ENCODE measurements around the gene ZFAND4.
A peak's percentile ranks its signal among the peaks of the same experiment; 100 is the strongest.
"Not testable (repeated sequence)": the region's sequence is repeated elsewhere in the genome, so short reads cannot be mapped to it uniquely, and the experiment has no call there.

Gene ZFAND4

GRCh38 chr10:45608052-45608451 lies 64.5 kb downstream of the ZFAND4 start:
- ATAC-seq (replicated peaks) (no peak), DNase-seq (no peak)
- Mint-ChIP-seq H3K27ac (no peak overlapping the region), H3K27me3 (peaks cover 0 to 4% of the 10 kb centered on the region in 2 donors), H3K4me1 (no peaks in the 10 kb centered on the region), H3K36me3 (peaks cover 27 to 35% of the 10 kb centered on the region in 2 donors), H3K4me3 (no peak overlapping the region), H3K9me3 (peaks cover 3 to 9% of the 10 kb centered on the region in 2 donors)

- Mint-ChIP-seq H3K4me3 (no peak overlapping the region), H3K9me3 (peaks cover 3 to 9% of the 10 kb centered on the region in 2 donors)
- ATAC-seq (replicated peaks), result no peak
These were observed 65.3 kb downstream of the ZFAND4 start for GRCh38 chr10:45607276-45607675.

GRCh38 chr10:45602836-45603235 lies 69.7 kb downstream of the ZFAND4 start:
- no peak for ATAC-seq (replicated peaks)
- H3K4me3 Mint-ChIP-seq, result no peak overlapping the region
- H3K27me3 Mint-ChIP-seq, result peaks cover 35% of the 10 kb centered on the region in 2 donors
- H3K4me1 Mint-ChIP-seq, result peaks cover 4 to 5% of the 10 kb centered on the region in 2 donors
- peaks cover 0 to 8% of the 10 kb centered on the region in 2 donors for H3K9me3 Mint-ChIP-seq
- no peak for DNase-seq
- no peak overlapping the region for H3K27ac Mint-ChIP-seq
- peaks cover 3 to 4% of the 10 kb centered on the region in 2 donors for H3K36me3 Mint-ChIP-seq

More at GRCh38 chr10:45607276-45607675, 65.3 kb downstream of the ZFAND4 start:
- Mint-ChIP-seq H3K36me3 (peaks cover 20 to 29% of the 10 kb centered on the region in 2 donors), H3K27me3 (peaks cover 3 to 10% of the 10 kb centered on the region in 2 donors), H3K27ac (no peak overlapping the region), H3K4me1 (no peaks in the 10 kb centered on the region)
- no peak for DNase-seq

- H3K4me3 Mint-ChIP-seq, result no peak overlapping the region
- peaks cover 4 to 5% of the 10 kb centered on the region in 2 donors for H3K4me1 Mint-ChIP-seq
- H3K36me3 Mint-ChIP-seq, result peaks cover 3 to 4% of the 10 kb centered on the region in 2 donors
- ATAC-seq (replicated peaks) (no peak), DNase-seq (no peak)
- no peak overlapping the region for H3K27ac Mint-ChIP-seq
- H3K27me3 Mint-ChIP-seq, result peaks cover 35% of the 10 kb centered on the region in 2 donors
- peaks cover 0 to 8% of the 10 kb centered on the region in 2 donors for H3K9me3 Mint-ChIP-seq
These were observed 70.4 kb downstream of the ZFAND4 start for GRCh38 chr10:45602082-45602730.

- H3K9me3 Mint-ChIP-seq, DNase-seq: not testable (repeated sequence)
These were observed 71.2 kb downstream of the ZFAND4 start for GRCh38 chr10:45601254-45601930.

GRCh38 chr10:45600337-45601253 lies 72.0 kb downstream of the ZFAND4 start:
- peak in 1 of 2 donors; percentile 43 for ATAC-seq (replicated peaks)
- H3K27me3 Mint-ChIP-seq, result peaks cover 35% of the 10 kb centered on the region in 2 donors
- H3K36me3 Mint-ChIP-seq, H3K9me3 Mint-ChIP-seq, DNase-seq, H3K4me1 Mint-ChIP-seq: not testable (repeated sequence)
- H3K4me3 Mint-ChIP-seq, result peak overlapping the region; percentile 81 to 82
- peak overlapping the region; percentile 72 for H3K27ac Mint-ChIP-seq

More at GRCh38 chr10:45601254-45601930, 71.2 kb downstream of the ZFAND4 start:
- not testable (repeated sequence) for H3K4me1 Mint-ChIP-seq; H3K36me3 Mint-ChIP-seq; ATAC-seq (replicated peaks)
- peak overlapping the region; percentile 72 for H3K27ac Mint-ChIP-seq
- peak overlapping the region; percentile 81 to 82 for H3K4me3 Mint-ChIP-seq
- peaks cover 35% of the 10 kb centered on the region in 2 donors for H3K27me3 Mint-ChIP-seq

- Mint-ChIP-seq H3K27ac (no peak overlapping the region), H3K4me3 (no peak overlapping the region), H3K27me3 (peaks cover 35% of the 10 kb centered on the region in 2 donors), H3K9me3 (peaks cover 0 to 6% of the 10 kb centered on the region in 2 donors), H3K36me3 (no peaks in the 10 kb centered on the region), H3K4me1 (peaks cover 7 to 10% of the 10 kb centered on the region in 2 donors)
- no peak for ATAC-seq (replicated peaks)
- DNase-seq, result no peak
These were observed 72.9 kb downstream of the ZFAND4 start for GRCh38 chr10:45599646-45600045.

GRCh38 chr10:45599021-45599603 lies 73.5 kb downstream of the ZFAND4 start:
- H3K4me1 Mint-ChIP-seq, result peaks cover 7 to 10% of the 10 kb centered on the region in 2 donors
- ATAC-seq (replicated peaks) (no peak), DNase-seq (no peak)
- H3K27ac Mint-ChIP-seq, result no peak overlapping the region
- no peak overlapping the region for H3K4me3 Mint-ChIP-seq
- no peaks in the 10 kb centered on the region for H3K36me3 Mint-ChIP-seq
- H3K27me3 Mint-ChIP-seq, result peaks cover 34 to 35% of the 10 kb centered on the region in 2 donors
- peaks cover 0 to 6% of the 10 kb centered on the region in 2 donors for H3K9me3 Mint-ChIP-seq

GRCh38 chr10:45596526-45596925 lies 76.0 kb downstream of the ZFAND4 start:
- H3K36me3 Mint-ChIP-seq, result peaks cover 0 to 4% of the 10 kb centered on the region in 2 donors
- ATAC-seq (replicated peaks), result no peak
- H3K27me3 Mint-ChIP-seq, result peaks cover 19 to 25% of the 10 kb centered on the region in 2 donors
- no peak overlapping the region for H3K4me3 Mint-ChIP-seq
- no peak for DNase-seq
- no peak overlapping the region for H3K27ac Mint-ChIP-seq
- peaks cover 0 to 6% of the 10 kb centered on the region in 2 donors for H3K9me3 Mint-ChIP-seq
- peaks cover 22 to 34% of the 10 kb centered on the region in 2 donors for H3K4me1 Mint-ChIP-seq

- H3K27me3 Mint-ChIP-seq, result peaks cover 4 to 6% of the 10 kb centered on the region in 2 donors
- ATAC-seq (replicated peaks), result peak; percentile 89 to 93
- H3K4me3 Mint-ChIP-seq, result peak overlapping the region; percentile 90
- peak overlapping the region; percentile 94 for H3K27ac Mint-ChIP-seq
- peaks cover 22 to 37% of the 10 kb centered on the region in 2 donors for H3K4me1 Mint-ChIP-seq
- peak; percentile 90 for DNase-seq
- peaks cover 8 to 18% of the 10 kb centered on the region in 2 donors for H3K36me3 Mint-ChIP-seq
- peaks cover 4 to 5% of the 10 kb centered on the region in 2 donors for H3K9me3 Mint-ChIP-seq
These were observed 78.1 kb downstream of the ZFAND4 start for GRCh38 chr10:45594276-45595157.

- peaks cover 0 to under 1% of the 10 kb centered on the region in 2 donors for H3K27me3 Mint-ChIP-seq
- ATAC-seq (replicated peaks) (no peak), DNase-seq (no peak)
- peaks cover 22 to 37% of the 10 kb centered on the region in 2 donors for H3K4me1 Mint-ChIP-seq
- H3K27ac Mint-ChIP-seq, result peak overlapping the region; percentile 94
- peak overlapping the region; percentile 90 for H3K4me3 Mint-ChIP-seq
- peaks cover 1 to 4% of the 10 kb centered on the region in 2 donors for H3K9me3 Mint-ChIP-seq
- peaks cover 8 to 22% of the 10 kb centered on the region in 2 donors for H3K36me3 Mint-ChIP-seq
These were observed 78.7 kb downstream of the ZFAND4 start for GRCh38 chr10:45593938-45594275.

GRCh38 chr10:45592926-45593325 lies 79.6 kb downstream of the ZFAND4 start:
- H3K36me3 Mint-ChIP-seq, result peaks cover 8 to 22% of the 10 kb centered on the region in 2 donors
- ATAC-seq (replicated peaks) (no peak), DNase-seq (no peak)
- peaks cover 22 to 37% of the 10 kb centered on the region in 2 donors for H3K4me1 Mint-ChIP-seq
- peak overlapping the region; percentile 90 for H3K4me3 Mint-ChIP-seq
- peaks cover 1 to 4% of the 10 kb centered on the region in 2 donors for H3K9me3 Mint-ChIP-seq
- H3K27me3 Mint-ChIP-seq, result no peaks in the 10 kb centered on the region
- peak overlapping the region; percentile 1 for H3K27ac Mint-ChIP-seq

- no peaks in the 10 kb centered on the region for H3K27me3 Mint-ChIP-seq
- H3K36me3 Mint-ChIP-seq, result peaks cover 9 to 25% of the 10 kb centered on the region in 2 donors
- H3K27ac Mint-ChIP-seq, result peak overlapping the region; percentile 37
- DNase-seq, result no peak
- peaks cover 1 to 4% of the 10 kb centered on the region in 2 donors for H3K9me3 Mint-ChIP-seq
- ATAC-seq (replicated peaks), result no peak
- peaks cover 22 to 37% of the 10 kb centered on the region in 2 donors for H3K4me1 Mint-ChIP-seq
- H3K4me3 Mint-ChIP-seq, result peak overlapping the region; percentile 74 to 77
These were observed 80.1 kb downstream of the ZFAND4 start for GRCh38 chr10:45592432-45592831.
